Astrocyte (in vitro differentiated cells and primary cell): ENCODE data around the gene DCAF10. TPM values are rescaled to one million over a fixed set of nuclear protein-coding genes. Genes with fewer than 3 reads are reported as not detected.

Experiments used
- DNase-seq: peaks from one replicate; pipeline ENCODE4 v3.0.0-alpha.2; 2010; ENCODE audit warnings: low read depth
- FAIRE-seq: peaks from 2 replicates; lab custom pipeline; 2011; peaks lifted over from hg19 to GRCh38; lab: Jason Lieb, UNC
- H2AFZ ChIP-seq: 2 replicates; pipeline ENCODE4 v1.6.0; 2012; ENCODE audit warnings: low read depth, low read length, inconsistent platforms
- H3K27ac ChIP-seq: 2 replicates; pipeline ENCODE4 v1.5.1; 2011; ENCODE audit warnings: low read depth, low read length, inconsistent platforms
- H3K27me3 ChIP-seq: 2 replicates; pipeline ENCODE4 v1.6.0; 2011; ENCODE audit warnings: low read length, inconsistent platforms; ENCODE audit not compliant: insufficient read depth
- H3K36me3 ChIP-seq: 2 replicates; pipeline ENCODE4 v1.5.1; 2011; ENCODE audit warnings: low read length, inconsistent platforms; ENCODE audit not compliant: insufficient read depth
- H3K4me1 ChIP-seq: 2 replicates; pipeline ENCODE4 v1.5.1; 2011; ENCODE audit warnings: low read length, inconsistent platforms; ENCODE audit not compliant: insufficient read depth
- H3K4me2 ChIP-seq: 2 replicates; pipeline ENCODE4 v1.6.0; 2012; ENCODE audit warnings: low read length, inconsistent platforms
- H3K4me3 ChIP-seq: 2 replicates; pipeline ENCODE4 v1.5.1; 2011; ENCODE audit warnings: low read depth, mild to moderate bottlenecking, low read length, inconsistent platforms; ENCODE audit not compliant: insufficient read depth
- H3K79me2 ChIP-seq: 2 replicates; pipeline ENCODE4 v1.6.0; 2012; ENCODE audit warnings: mild to moderate bottlenecking, low read length, inconsistent platforms; ENCODE audit not compliant: insufficient read depth
- H3K9ac ChIP-seq: 2 replicates; pipeline ENCODE4 v1.6.0; 2012; ENCODE audit warnings: mild to moderate bottlenecking, low read length, inconsistent platforms
- H3K9me3 ChIP-seq: 2 replicates; pipeline ENCODE4 v1.5.1; 2012; ENCODE audit warnings: low read depth, mild to moderate bottlenecking, low read length, inconsistent platforms; ENCODE audit not compliant: insufficient read depth
- H4K20me1 ChIP-seq: 2 replicates; pipeline ENCODE4 v1.6.0; 2012; ENCODE audit warnings: low read length, inconsistent platforms; ENCODE audit not compliant: insufficient read depth
- H3K27ac Mint-ChIP-seq: one replicate; pipeline ENCODE4 v1.8.0; 2021; ENCODE audit warnings: mild to moderate bottlenecking, mixed read lengths; ENCODE audit not compliant: unreplicated experiment
- H3K27me3 Mint-ChIP-seq: one replicate; pipeline ENCODE4 v1.8.0; 2021; ENCODE audit warnings: low read depth, mixed read lengths; ENCODE audit not compliant: unreplicated experiment
- H3K36me3 Mint-ChIP-seq: one replicate; pipeline ENCODE4 v1.8.0; 2021; ENCODE audit warnings: low read depth, mixed read lengths; ENCODE audit not compliant: unreplicated experiment
- H3K4me1 Mint-ChIP-seq: one replicate; pipeline ENCODE4 v1.8.0; 2021; ENCODE audit warnings: low read depth, mixed read lengths; ENCODE audit not compliant: unreplicated experiment
- H3K4me3 Mint-ChIP-seq: one replicate; pipeline ENCODE4 v1.8.0; 2021; ENCODE audit warnings: mild to moderate bottlenecking, moderate library complexity, mixed read lengths; ENCODE audit not compliant: unreplicated experiment
- H3K9me3 Mint-ChIP-seq: one replicate; pipeline ENCODE4 v1.8.0; 2021; ENCODE audit warnings: mild to moderate bottlenecking, mixed read lengths; ENCODE audit not compliant: unreplicated experiment
- CTCF ChIP-seq: IDR thresholded peaks from 2 replicates; pipeline ENCODE4 v1.5.1; 2011; ENCODE audit warnings: low read depth, mild to moderate bottlenecking, inconsistent platforms, low read length, moderate library complexity; ENCODE audit not compliant: insufficient read depth
- EZH2 ChIP-seq: IDR thresholded peaks from 2 replicates; pipeline ENCODE4 v1.6.1; 2012; ENCODE audit warnings: mild to moderate bottlenecking, low read length, inconsistent platforms; ENCODE audit not compliant: insufficient read depth
- total RNA-seq: library from RNA; stranded (reverse); gene quantifications from 2 replicates; pipeline ENCODE4 v1.2.1, GENCODE V29; 2021

The DCAF10 gene
- total RNA-seq, 1 donor from 2014 or later: 22.3 TPM

GRCh38 chr9:37788332-37788731 lies 12.3 kb upstream of the DCAF10 start:
- no peak overlapping the region for H3K27ac Mint-ChIP-seq

GRCh38 chr9:37790096-37790495 lies 10.5 kb upstream of the DCAF10 start:
- Histone ChIP-seq H3K27ac (no peak overlapping the region), H3K4me3 (no peak overlapping the region), H3K4me1 (no peaks in the 10 kb centered on the region), H3K27me3 (no peaks in the 10 kb centered on the region), H3K4me2 (no peak overlapping the region), H3K9me3 (no peaks in the 10 kb centered on the region), H3K9ac (no peak overlapping the region), H4K20me1 (no peaks in the 10 kb centered on the region), H3K79me2 (peaks cover under 1% of the 10 kb centered on the region), H2AFZ (no peak overlapping the region), H3K36me3 (no peaks in the 10 kb centered on the region)
- DNase-seq (no peak), FAIRE-seq (no peak)
- Mint-ChIP-seq H3K4me3 (no peak overlapping the region), H3K27me3 (peaks cover 4% of the 10 kb centered on the region), H3K9me3 (no peaks in the 10 kb centered on the region), H3K36me3 (no peaks in the 10 kb centered on the region), H3K4me1 (no peaks in the 10 kb centered on the region), H3K27ac (no peak overlapping the region)
- TF ChIP-seq CTCF: no peak
- TF ChIP-seq EZH2: no peak

More at GRCh38 chr9:37788332-37788731, 12.3 kb upstream of the DCAF10 start:
- Histone ChIP-seq H3K36me3 (peaks cover under 1% of the 10 kb centered on the region), H2AFZ (no peak overlapping the region), H3K4me3 (no peak overlapping the region), H3K79me2 (peaks cover 18% of the 10 kb centered on the region), H3K4me2 (no peak overlapping the region), H4K20me1 (peaks cover 8% of the 10 kb centered on the region), H3K4me1 (peaks cover 7% of the 10 kb centered on the region), H3K9me3 (no peaks in the 10 kb centered on the region), H3K9ac (no peak overlapping the region), H3K27ac (no peak overlapping the region), H3K27me3 (no peaks in the 10 kb centered on the region)
- no peak for FAIRE-seq
- H3K27me3 Mint-ChIP-seq: peaks cover 3% of the 10 kb centered on the region
- no peaks in the 10 kb centered on the region for H3K9me3 Mint-ChIP-seq
- H3K4me3 Mint-ChIP-seq: no peak overlapping the region
- TF ChIP-seq EZH2: no peak
- TF ChIP-seq CTCF: no peak
- peaks cover 3% of the 10 kb centered on the region for H3K4me1 Mint-ChIP-seq
- no peak for DNase-seq
- H3K36me3 Mint-ChIP-seq: no peaks in the 10 kb centered on the region

GRCh38 chr9:37792122-37792521 lies 8.5 kb upstream of the DCAF10 start:
- H3K36me3 ChIP-seq: no peaks in the 10 kb centered on the region
- Mint-ChIP-seq H3K9me3 (no peaks in the 10 kb centered on the region), H3K4me3 (no peak overlapping the region), H3K27me3 (peaks cover 7% of the 10 kb centered on the region), H3K4me1 (no peaks in the 10 kb centered on the region), H3K36me3 (no peaks in the 10 kb centered on the region), H3K27ac (no peak overlapping the region)
- H4K20me1 ChIP-seq: no peaks in the 10 kb centered on the region
- TF ChIP-seq CTCF: no peak
- TF ChIP-seq EZH2: no peak
- FAIRE-seq (no peak), DNase-seq (no peak)
- no peaks in the 10 kb centered on the region for H3K4me1 ChIP-seq
- H3K27me3 ChIP-seq: no peaks in the 10 kb centered on the region
- no peak overlapping the region for H3K4me3 ChIP-seq
- no peak overlapping the region for H3K4me2 ChIP-seq
- H2AFZ ChIP-seq: no peak overlapping the region
- H3K27ac ChIP-seq: no peak overlapping the region
- H3K79me2 ChIP-seq: no peaks in the 10 kb centered on the region
- no peaks in the 10 kb centered on the region for H3K9me3 ChIP-seq
- no peak overlapping the region for H3K9ac ChIP-seq
